GM10248 (cell line): ENCODE results near the gene TCEAL7.

Experiments used
- CTCF ChIA-PET: fragments of 300-600 bp; sonication (Branson Sonifier 250); formaldehyde crosslinking; extraction: SDS; loops from one replicate; lab custom pipeline; 2021; ENCODE audit warnings: antibody characterized with exemption; lab: Yijun Ruan, JAX
- POLR2A ChIA-PET: fragments of 350-650 bp; sonication (Branson Sonifier 250); formaldehyde crosslinking; extraction: SDS; loops from one replicate; lab custom pipeline; 2020; ENCODE audit warnings: antibody characterized with exemption; lab: Yijun Ruan, JAX
- DNase-seq: peaks from one replicate; pipeline ENCODE4 v3.0.0; 2012; ENCODE audit errors: extremely low spot score
- TF ChIP-seq, protein P1 (sequence below): IDR thresholded peaks from 2 replicates; pipeline ENCODE4 v1.5.1; 2012; ENCODE audit warnings: mild to moderate bottlenecking, low read depth; ENCODE audit errors: extremely low read depth, missing control alignments, control extremely low read depth

TCEAL7 gene

DNA sequence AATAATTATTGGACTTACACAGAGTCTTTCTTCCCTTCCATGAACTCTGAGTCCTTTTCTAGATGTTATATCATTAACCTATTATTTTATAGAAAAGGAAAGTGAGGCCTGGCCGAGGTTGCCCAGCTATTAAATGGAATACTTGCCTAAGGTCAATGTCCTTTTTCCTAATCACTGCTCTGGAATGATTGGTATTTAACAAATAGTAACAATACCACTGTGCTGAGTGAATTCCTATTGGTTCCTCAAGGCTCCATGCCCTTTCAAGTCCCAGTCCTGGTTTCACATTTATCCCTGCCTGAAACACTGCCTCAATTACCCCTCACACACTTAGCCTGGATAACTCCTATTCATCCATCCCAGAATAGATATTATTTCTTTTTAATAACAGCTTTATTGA lies 32.4 kb downstream of the TCEAL7 start:
- POLR2A ChIA-PET, result no interaction called here
- CTCF ChIA-PET, result no interaction called here
- DNase-seq, result no peak

DNA sequence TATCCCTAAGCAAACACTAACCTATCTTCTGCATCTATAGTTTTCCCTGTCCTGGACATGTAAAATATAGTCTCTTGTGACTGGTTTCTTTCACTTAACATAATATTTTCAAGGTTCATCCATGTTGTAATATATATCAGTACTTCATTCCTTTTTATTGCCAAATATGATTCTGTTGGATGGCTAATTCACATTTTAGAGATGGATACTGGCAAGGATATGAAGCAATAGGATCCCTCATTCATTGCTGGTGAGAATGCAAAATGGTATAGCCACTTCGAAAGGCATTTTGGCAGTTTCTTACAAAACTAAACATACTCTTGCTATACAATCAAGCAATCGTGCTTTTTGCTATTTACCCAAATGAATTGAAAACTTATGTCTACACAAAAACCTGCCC lies 33.0 kb downstream of the TCEAL7 start:
- TF ChIP-seq, protein P1, sequence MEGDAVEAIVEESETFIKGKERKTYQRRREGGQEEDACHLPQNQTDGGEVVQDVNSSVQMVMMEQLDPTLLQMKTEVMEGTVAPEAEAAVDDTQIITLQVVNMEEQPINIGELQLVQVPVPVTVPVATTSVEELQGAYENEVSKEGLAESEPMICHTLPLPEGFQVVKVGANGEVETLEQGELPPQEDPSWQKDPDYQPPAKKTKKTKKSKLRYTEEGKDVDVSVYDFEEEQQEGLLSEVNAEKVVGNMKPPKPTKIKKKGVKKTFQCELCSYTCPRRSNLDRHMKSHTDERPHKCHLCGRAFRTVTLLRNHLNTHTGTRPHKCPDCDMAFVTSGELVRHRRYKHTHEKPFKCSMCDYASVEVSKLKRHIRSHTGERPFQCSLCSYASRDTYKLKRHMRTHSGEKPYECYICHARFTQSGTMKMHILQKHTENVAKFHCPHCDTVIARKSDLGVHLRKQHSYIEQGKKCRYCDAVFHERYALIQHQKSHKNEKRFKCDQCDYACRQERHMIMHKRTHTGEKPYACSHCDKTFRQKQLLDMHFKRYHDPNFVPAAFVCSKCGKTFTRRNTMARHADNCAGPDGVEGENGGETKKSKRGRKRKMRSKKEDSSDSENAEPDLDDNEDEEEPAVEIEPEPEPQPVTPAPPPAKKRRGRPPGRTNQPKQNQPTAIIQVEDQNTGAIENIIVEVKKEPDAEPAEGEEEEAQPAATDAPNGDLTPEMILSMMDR, result no peak
- POLR2A ChIA-PET, result no interaction called here
- DNase-seq, result no peak

More for the DNA sequence above, 32.4 kb downstream of the TCEAL7 start:
- TF ChIP-seq, protein P1, result no peak

DNA sequence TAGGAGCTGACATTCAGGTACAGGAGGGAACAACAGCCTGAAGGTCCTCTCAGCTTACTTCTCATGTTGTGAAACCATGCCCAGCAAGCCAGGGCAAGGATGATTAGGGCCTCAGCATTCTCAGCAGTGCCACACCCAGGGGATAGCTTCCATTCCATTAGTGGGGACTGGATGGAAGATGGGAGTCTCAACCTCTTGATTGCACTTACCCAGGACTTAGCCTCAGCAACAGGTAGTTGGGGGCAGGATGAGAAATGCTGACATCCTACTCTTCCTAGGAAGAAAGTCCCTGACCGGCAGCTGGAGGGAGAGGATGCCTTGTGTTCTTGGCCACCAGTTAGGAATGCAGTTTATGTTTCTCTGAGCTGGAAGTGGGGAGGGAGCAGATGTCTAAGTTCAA lies 37.5 kb downstream of the TCEAL7 start:
- POLR2A ChIA-PET, result no interaction called here
- TF ChIP-seq, protein P1, result no peak
- CTCF ChIA-PET, result no interaction called here
- DNase-seq, result no peak

More for the DNA sequence above, 33.0 kb downstream of the TCEAL7 start:
- CTCF ChIA-PET, result no interaction called here

DNA sequence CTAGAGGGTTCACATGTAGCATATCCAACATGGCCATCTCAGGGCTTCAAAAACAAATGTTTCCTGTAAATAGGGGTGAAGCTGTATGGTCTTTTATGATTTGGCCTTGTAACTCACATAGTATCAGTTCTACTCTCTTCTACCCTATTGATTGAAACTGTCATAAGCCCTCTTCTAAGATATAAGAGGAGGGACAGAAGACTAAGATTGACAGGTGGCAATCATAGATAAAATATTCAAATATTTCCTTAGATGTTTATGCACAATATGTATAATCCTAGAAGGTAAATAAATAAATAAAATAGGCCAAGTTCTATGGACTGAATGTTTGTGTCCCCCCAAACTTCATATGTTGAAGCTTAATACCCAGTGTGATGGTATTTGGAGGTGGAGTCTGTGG lies 39.4 kb downstream of the TCEAL7 start:
- POLR2A ChIA-PET, result no interaction called here
- DNase-seq, result no peak
- CTCF ChIA-PET, result no interaction called here
- TF ChIP-seq, protein P1, result no peak

- ChIA-PET CTCF (no interaction called here), POLR2A (no interaction called here)
- TF ChIP-seq, protein P1, result no peak
- no peak for DNase-seq
Measured at GRCh38 chrX:103372886-103373285, 42.8 kb downstream of the TCEAL7 start.

DNA sequence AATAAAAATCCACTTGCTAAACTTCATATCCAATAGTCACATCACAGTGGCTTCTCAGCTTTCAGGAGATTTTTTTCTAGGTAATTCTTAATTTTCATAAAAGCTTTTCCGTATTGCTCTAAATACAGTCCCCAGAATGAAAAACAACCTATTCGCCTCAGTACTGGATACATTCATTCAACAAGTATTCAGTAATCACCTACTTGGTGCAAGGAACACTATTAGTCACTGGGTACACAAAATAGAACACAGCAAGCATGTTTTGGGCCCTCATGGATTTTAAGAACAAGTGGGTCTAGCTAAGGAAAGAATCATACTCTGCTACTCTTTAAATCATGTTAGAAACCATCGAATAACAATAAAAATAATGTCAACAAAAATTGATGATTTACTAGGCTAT lies 43.5 kb downstream of the TCEAL7 start:
- CTCF ChIA-PET, result no interaction called here
- TF ChIP-seq, protein P1, result no peak
- POLR2A ChIA-PET, result no interaction called here

More for the DNA sequence above, 43.5 kb downstream of the TCEAL7 start:
- DNase-seq, result no peak
